Activated CD8-positive, alpha-beta T cell treated with anti-CD3 and anti-CD28 coated beads for 36 hours (primary cell): Measurements from ENCODE around the gene ETF1. TPM values are rescaled to one million over a fixed set of nuclear protein-coding genes. Genes with fewer than 3 reads are reported as not detected.

Experiments
- ATAC-seq: fragments of 200-7000 bp; cut with Tn5 transposase; one replicate; pipeline ENCODE4 v1.10.0; 2021; ENCODE audit warnings: mild to moderate bottlenecking, moderate library complexity
- CTCF ChIA-PET: fragments of 350-600 bp; sonication (Branson Sonifier 250); formaldehyde crosslinking; loops from one replicate; lab custom pipeline; 2021; ENCODE audit warnings: antibody characterized with exemption; lab: Charles Lee
- POLR2A ChIA-PET: fragments of 350-600 bp; sonication (Branson Sonifier 250); formaldehyde crosslinking; loops from one replicate; lab custom pipeline; 2021; ENCODE audit warnings: antibody characterized with exemption; lab: Charles Lee
- DNase-seq: peaks from one replicate; pipeline ENCODE4 v3.0.0-alpha.2; 2020
- H3K27ac Mint-ChIP-seq: one replicate; pipeline ENCODE4 v1.8.0; 2021; ENCODE audit warnings: mild to moderate bottlenecking, mixed read lengths
- H3K27me3 Mint-ChIP-seq: one replicate; pipeline ENCODE4 v1.8.0; 2021; ENCODE audit warnings: mixed read lengths
- H3K36me3 Mint-ChIP-seq: one replicate; pipeline ENCODE4 v1.8.0; 2021; ENCODE audit warnings: low read depth, mixed read lengths
- H3K4me1 Mint-ChIP-seq: one replicate; pipeline ENCODE4 v1.8.0; 2021; ENCODE audit warnings: low read depth, mixed read lengths
- H3K4me3 Mint-ChIP-seq: one replicate; pipeline ENCODE4 v1.8.0; 2021; ENCODE audit warnings: mild to moderate bottlenecking, moderate library complexity, mixed read lengths
- H3K9me3 Mint-ChIP-seq: one replicate; pipeline ENCODE4 v1.8.0; 2021; ENCODE audit warnings: mixed read lengths
- CTCF ChIP-seq: fragments of 200-600 bp; IDR thresholded peaks from one replicate; pipeline ENCODE4 v1.8.0; 2022; ENCODE audit warnings: antibody characterized with exemption, mild to moderate bottlenecking
- intact Hi-C: fragments of 100-400 bp; cut with micrococcal nuclease; formaldehyde crosslinking; loops from one replicate; pipeline ENCODE4 v1.10.0; 2022
- total RNA-seq, 2 experiments: library from RNA; stranded (reverse); gene quantifications; one replicate each; pipeline ENCODE4 v1.2.3, GENCODE V29; 2021

Gene ETF1
- total RNA-seq, 2 experiments from 2014 or later: 154 to 161 TPM

GRCh38 chr5:138559937-138560336, 16.9 kb upstream of the ETF1 start:
- no peak overlapping the region for H3K4me3 Mint-ChIP-seq
- CTCF ChIA-PET: interaction anchor here (0.6 to 1.7 kb wide), 2 partner anchors 11 to 13 kb away, joined by 3 to 7 read pairs; no protein-coding TSS in a partner anchor
- DNase-seq: no peak
- intact Hi-C loops: no loop called here
- POLR2A ChIA-PET: interaction anchor here (0.7 to 3.7 kb wide), 5 partner anchors 9 to 17 kb away, joined by 3 to 16 read pairs (median 6); partner anchors contain the start of gene ETF1
- H3K27me3 Mint-ChIP-seq: no peaks in the 10 kb centered on the region
- H3K9me3 Mint-ChIP-seq: no peaks in the 10 kb centered on the region
- peaks cover 80% of the 10 kb centered on the region for H3K36me3 Mint-ChIP-seq
- no peak for TF ChIP-seq CTCF
- peak overlapping the region; percentile 75 for H3K27ac Mint-ChIP-seq
- H3K4me1 Mint-ChIP-seq: peaks cover 38% of the 10 kb centered on the region
- ATAC-seq: no peak

GRCh38 chr5:138557677-138558076, 14.6 kb upstream of the ETF1 start:
- POLR2A ChIA-PET: interaction anchor here (0.6 to 7.8 kb wide), 4 partner anchors 9 to 15 kb away, joined by 3 to 65 read pairs (median 10); partner anchors contain the start of gene ETF1

GRCh38 chr5:138554143-138554542, 11.1 kb upstream of the ETF1 start:
- no peaks in the 10 kb centered on the region for H3K9me3 Mint-ChIP-seq
- no peak overlapping the region for H3K4me3 Mint-ChIP-seq
- no peak for ATAC-seq
- H3K36me3 Mint-ChIP-seq: peaks cover 61% of the 10 kb centered on the region
- no peaks in the 10 kb centered on the region for H3K27me3 Mint-ChIP-seq
- intact Hi-C loops: no loop called here
- H3K4me1 Mint-ChIP-seq: peaks cover 5% of the 10 kb centered on the region
- TF ChIP-seq CTCF: no peak
- no peak overlapping the region for H3K27ac Mint-ChIP-seq
- DNase-seq: no peak
- ChIA-PET CTCF (interaction anchor here (3.9 kb wide), 1 partner anchor 13 kb away, joined by 20 read pairs; no protein-coding TSS in a partner anchor), POLR2A (interaction anchor here (1.7 to 7.8 kb wide), 4 partner anchors 8 to 20 kb away, joined by 6 to 65 read pairs (median 24); partner anchors contain the start of genes ETF1 and HSPA9)

More at GRCh38 chr5:138557677-138558076, 14.6 kb upstream of the ETF1 start:
- peak overlapping the region; percentile 11 for H3K27ac Mint-ChIP-seq
- no peaks in the 10 kb centered on the region for H3K27me3 Mint-ChIP-seq
- ATAC-seq: no peak
- no peaks in the 10 kb centered on the region for H3K9me3 Mint-ChIP-seq
- H3K4me1 Mint-ChIP-seq: peaks cover 22% of the 10 kb centered on the region
- intact Hi-C loops: no loop called here
- H3K36me3 Mint-ChIP-seq: peaks cover 82% of the 10 kb centered on the region
- H3K4me3 Mint-ChIP-seq: no peak overlapping the region
- DNase-seq: no peak
- CTCF ChIA-PET: no interaction called here
- TF ChIP-seq CTCF: no peak

DNA sequence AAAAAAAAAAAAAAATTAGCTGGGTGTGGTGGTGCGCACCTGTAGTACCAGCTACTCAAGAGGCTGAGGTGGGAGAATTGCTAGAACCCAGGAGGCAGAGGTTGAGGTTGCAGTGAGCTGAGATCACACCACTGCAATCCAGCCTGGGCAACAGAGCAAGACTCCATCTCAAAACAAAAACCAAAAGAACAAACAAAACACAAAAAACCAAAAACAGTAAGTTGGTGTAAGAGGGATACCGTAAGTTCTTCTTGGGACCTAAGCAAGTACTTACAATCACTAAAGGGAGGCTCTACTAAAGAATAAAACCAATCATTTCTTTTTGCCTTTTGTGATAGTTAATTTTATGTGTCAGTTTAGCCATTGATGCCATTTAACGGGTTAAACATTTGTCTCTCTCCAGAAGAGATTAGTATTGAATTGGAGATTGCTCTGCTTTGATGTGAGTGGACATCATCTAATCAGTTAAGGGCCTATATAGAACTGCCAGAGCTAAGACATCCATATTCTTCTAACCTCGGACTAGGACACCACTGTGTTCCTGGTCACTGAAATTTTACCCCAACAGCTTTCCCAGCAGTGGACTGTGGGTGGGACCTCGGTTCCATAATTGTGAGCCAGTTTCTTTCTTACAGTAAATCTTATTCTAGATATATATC, 10.5 kb upstream of the ETF1 start:
- Mint-ChIP-seq H3K27ac (no peak overlapping the region), H3K36me3 (peaks cover 55% of the 10 kb centered on the region), H3K27me3 (no peaks in the 10 kb centered on the region), H3K4me1 (peaks cover 5% of the 10 kb centered on the region), H3K9me3 (no peaks in the 10 kb centered on the region), H3K4me3 (no peak overlapping the region)
- TF ChIP-seq CTCF: no peak
- intact Hi-C loops: no loop called here
- CTCF ChIA-PET: interaction anchor here (0.9 to 3.9 kb wide), 2 partner anchors 13 to 21 kb away, joined by 3 to 20 read pairs; no protein-coding TSS in a partner anchor
- DNase-seq (no peak), ATAC-seq (no peak)
- POLR2A ChIA-PET: interaction anchor here (0.8 to 7.8 kb wide), 4 partner anchors 10 to 21 kb away, joined by 6 to 65 read pairs (median 24); partner anchors contain the start of genes ETF1 and HSPA9

DNA sequence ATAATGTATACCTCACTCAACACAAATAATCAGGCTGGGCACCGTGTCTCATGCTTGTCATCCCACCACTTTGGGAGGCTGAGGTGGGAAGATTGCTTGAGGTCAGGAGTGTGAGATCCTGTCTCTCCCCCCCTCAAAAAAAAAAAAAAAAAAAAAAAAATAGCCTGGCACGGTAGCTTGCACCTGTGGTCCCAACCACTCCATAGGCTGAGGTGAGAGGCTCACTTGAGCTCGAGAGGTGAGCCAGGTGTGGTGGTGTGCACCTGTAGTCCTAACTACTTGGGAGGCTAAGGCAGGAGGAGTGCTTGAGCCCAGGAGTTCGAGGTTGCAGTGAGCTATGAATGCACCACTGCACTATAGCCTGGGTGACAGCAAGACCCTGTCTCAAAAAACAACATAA, 9.6 kb upstream of the ETF1 start:
- no peak overlapping the region for H3K4me3 Mint-ChIP-seq
- peaks cover 12% of the 10 kb centered on the region for H3K4me1 Mint-ChIP-seq
- H3K9me3 Mint-ChIP-seq: no peaks in the 10 kb centered on the region
- no peaks in the 10 kb centered on the region for H3K27me3 Mint-ChIP-seq
- no peak for TF ChIP-seq CTCF
- intact Hi-C loops: no loop called here
- POLR2A ChIA-PET: interaction anchor here (0.8 to 7.8 kb wide), 5 partner anchors 10 to 21 kb away, joined by 4 to 65 read pairs (median 17); partner anchors contain the start of genes ETF1 and HSPA9
- H3K27ac Mint-ChIP-seq: no peak overlapping the region
- DNase-seq: no peak
- H3K36me3 Mint-ChIP-seq: peaks cover 46% of the 10 kb centered on the region
- CTCF ChIA-PET: interaction anchor here (0.9 to 3.9 kb wide), 2 partner anchors 14 to 22 kb away, joined by 3 to 20 read pairs; no protein-coding TSS in a partner anchor
- no peak for ATAC-seq
